WTC11 (cell line): ENCODE data around the gene ABR. TPM values are rescaled to one million over a fixed set of nuclear protein-coding genes. Genes with fewer than 3 reads are reported as not detected.

Source experiments
- ATAC-seq: fragments of 200-7000 bp; cut with Tn5 transposase; 2 replicates; pipeline ENCODE4 v1.10.0; 2021; ENCODE audit warnings: mild to moderate bottlenecking, moderate library complexity
- CTCF ChIA-PET: fragments of 300-600 bp; sonication (Branson Sonifier 250); formaldehyde crosslinking; loops from one replicate; lab custom pipeline; 2021; ENCODE audit warnings: antibody characterized with exemption; lab: Charles Lee
- POLR2A ChIA-PET: fragments of 350-600 bp; sonication (Branson Sonifier 250); formaldehyde crosslinking; loops from one replicate; lab custom pipeline; 2021; ENCODE audit warnings: antibody characterized with exemption; lab: Charles Lee
- DNase-seq: peaks from one replicate; pipeline ENCODE4 v3.0.0; 2021; ENCODE audit warnings: low spot score
- H3K27ac Mint-ChIP-seq: 2 replicates; pipeline ENCODE4 v1.8.0; 2021; ENCODE audit warnings: mixed read lengths
- H3K27me3 Mint-ChIP-seq: 2 replicates; pipeline ENCODE4 v1.8.0; 2021; ENCODE audit warnings: low read depth, mild to moderate bottlenecking, moderate library complexity, mixed read lengths
- H3K36me3 Mint-ChIP-seq: 2 replicates; pipeline ENCODE4 v1.8.0; 2021; ENCODE audit warnings: mixed read lengths
- H3K4me1 Mint-ChIP-seq: 2 replicates; pipeline ENCODE4 v1.8.0; 2022; ENCODE audit warnings: mixed read lengths
- H3K4me3 Mint-ChIP-seq: 2 replicates; pipeline ENCODE4 v1.8.0; 2021; ENCODE audit warnings: mild to moderate bottlenecking, moderate library complexity, mixed read lengths
- H3K9me3 Mint-ChIP-seq: 2 replicates; pipeline ENCODE4 v1.8.0; 2021; ENCODE audit warnings: mixed read lengths
- ATF1 ChIP-seq: sonication (generic); formaldehyde crosslinking; IDR thresholded peaks from 2 replicates; pipeline ENCODE4 v1.8.1; 2023; ENCODE audit warnings: mild to moderate bottlenecking, moderate library complexity, missing genetic modification reagents
- ATF6 ChIP-seq: sonication (generic); formaldehyde crosslinking; IDR thresholded peaks from 2 replicates; pipeline ENCODE4 v1.8.1; 2023; ENCODE audit warnings: mild to moderate bottlenecking, missing genetic modification reagents
- CREM ChIP-seq: sonication (generic); formaldehyde crosslinking; IDR thresholded peaks from 2 replicates; pipeline ENCODE4 v1.8.1; 2022; ENCODE audit warnings: mild to moderate bottlenecking, missing genetic modification reagents, moderate library complexity
- ESRRA ChIP-seq: sonication (generic); formaldehyde crosslinking; IDR thresholded peaks from 2 replicates; pipeline ENCODE4 v1.8.1; 2022; ENCODE audit warnings: mild to moderate bottlenecking, missing genetic modification reagents, borderline replicate concordance
- ETV6 ChIP-seq: sonication (generic); formaldehyde crosslinking; IDR thresholded peaks from 2 replicates; pipeline ENCODE4 v1.8.1; 2022; ENCODE audit warnings: mild to moderate bottlenecking, missing genetic modification reagents
- FOXJ3 ChIP-seq: sonication (generic); formaldehyde crosslinking; IDR thresholded peaks from 2 replicates; pipeline ENCODE4 v1.9.0; 2021; ENCODE audit warnings: missing genetic modification reagents, mild to moderate bottlenecking, borderline replicate concordance
- FOXP1 ChIP-seq: sonication (generic); formaldehyde crosslinking; IDR thresholded peaks from 2 replicates; pipeline ENCODE4 v1.8.0; 2022; ENCODE audit warnings: missing genetic modification reagents, mild to moderate bottlenecking, moderate library complexity, borderline replicate concordance
- HMGA2 ChIP-seq: fragments of 250-450 bp; sonication (Bioruptor Pico); IDR thresholded peaks from 2 replicates; pipeline ENCODE4 v1.4.0; 2021; ENCODE audit warnings: mild to moderate bottlenecking, moderate library complexity
- IRF1 ChIP-seq: sonication (generic); formaldehyde crosslinking; IDR thresholded peaks from 2 replicates; pipeline ENCODE4 v1.8.0; 2023; ENCODE audit warnings: missing genetic modification reagents
- KAT7 ChIP-seq: sonication (generic); formaldehyde crosslinking; IDR thresholded peaks from 2 replicates; pipeline ENCODE4 v1.8.1; 2023; ENCODE audit warnings: missing genetic modification reagents, mild to moderate bottlenecking, borderline replicate concordance
- NFATC4 ChIP-seq: fragments of 250-450 bp; sonication (Bioruptor Pico); IDR thresholded peaks from 2 replicates; pipeline ENCODE4 v1.9.0; 2021; ENCODE audit warnings: mild to moderate bottlenecking
- NR2C2 ChIP-seq: sonication (generic); formaldehyde crosslinking; IDR thresholded peaks from 2 replicates; pipeline ENCODE4 v1.8.0; 2022; ENCODE audit warnings: mild to moderate bottlenecking, missing genetic modification reagents
- OVOL2 ChIP-seq: fragments of 250-450 bp; sonication (Bioruptor Pico); IDR thresholded peaks from 2 replicates; pipeline ENCODE4 v1.9.0; 2021; ENCODE audit warnings: mild to moderate bottlenecking, borderline replicate concordance
- TEAD4 ChIP-seq: sonication (generic); formaldehyde crosslinking; IDR thresholded peaks from 2 replicates; pipeline ENCODE4 v1.8.0; 2022; ENCODE audit warnings: mild to moderate bottlenecking, missing genetic modification reagents
- ZBTB21 ChIP-seq: sonication (generic); formaldehyde crosslinking; IDR thresholded peaks from 2 replicates; pipeline ENCODE4 v1.8.1; 2023; ENCODE audit warnings: mild to moderate bottlenecking, missing genetic modification reagents, borderline replicate concordance
- ZNF121 ChIP-seq: sonication (generic); formaldehyde crosslinking; IDR thresholded peaks from 2 replicates; pipeline ENCODE4 v1.8.0; 2023; ENCODE audit warnings: missing genetic modification reagents
- ZNF232 ChIP-seq: sonication (generic); formaldehyde crosslinking; IDR thresholded peaks from 2 replicates; pipeline ENCODE4 v1.8.0; 2022; ENCODE audit warnings: mild to moderate bottlenecking, missing genetic modification reagents
- ZNF317 ChIP-seq: sonication (generic); formaldehyde crosslinking; IDR thresholded peaks from 2 replicates; pipeline ENCODE4 v1.8.1; 2023; ENCODE audit warnings: low read depth, mild to moderate bottlenecking, moderate library complexity, missing genetic modification reagents, borderline replicate concordance
- ZSCAN18 ChIP-seq: fragments of 250-450 bp; sonication (Bioruptor Pico); IDR thresholded peaks from 2 replicates; pipeline ENCODE4 v2.1.2; 2022; ENCODE audit warnings: mild to moderate bottlenecking, moderate library complexity
- total RNA-seq: library from RNA; stranded (reverse); gene quantifications from 3 replicates; pipeline ENCODE4 v1.2.3, GENCODE V29; 2021
- TF ChIP-seq, protein P1 (sequence below): sonication (generic); formaldehyde crosslinking; IDR thresholded peaks from 2 replicates; pipeline ENCODE4 v1.8.1; 2022; ENCODE audit warnings: mild to moderate bottlenecking, moderate library complexity, missing genetic modification reagents
- TF ChIP-seq, protein P2 (sequence below): sonication (generic); formaldehyde crosslinking; IDR thresholded peaks from 2 replicates; pipeline ENCODE4 v1.8.1; 2023; ENCODE audit warnings: mild to moderate bottlenecking, missing genetic modification reagents, moderate library complexity
- TF ChIP-seq, protein P3 (sequence below): sonication (generic); formaldehyde crosslinking; IDR thresholded peaks from 2 replicates; pipeline ENCODE4 v1.8.0; 2022; ENCODE audit warnings: mild to moderate bottlenecking, missing genetic modification reagents
- TF ChIP-seq, protein P4 (sequence below): sonication (generic); formaldehyde crosslinking; IDR thresholded peaks from 2 replicates; pipeline ENCODE4 v1.8.1; 2022; ENCODE audit warnings: low read depth, mild to moderate bottlenecking, moderate library complexity, missing genetic modification reagents, borderline replicate concordance

The ABR gene
- total RNA-seq, 1 experiment from 2014 or later: 38.0 TPM

DNA sequence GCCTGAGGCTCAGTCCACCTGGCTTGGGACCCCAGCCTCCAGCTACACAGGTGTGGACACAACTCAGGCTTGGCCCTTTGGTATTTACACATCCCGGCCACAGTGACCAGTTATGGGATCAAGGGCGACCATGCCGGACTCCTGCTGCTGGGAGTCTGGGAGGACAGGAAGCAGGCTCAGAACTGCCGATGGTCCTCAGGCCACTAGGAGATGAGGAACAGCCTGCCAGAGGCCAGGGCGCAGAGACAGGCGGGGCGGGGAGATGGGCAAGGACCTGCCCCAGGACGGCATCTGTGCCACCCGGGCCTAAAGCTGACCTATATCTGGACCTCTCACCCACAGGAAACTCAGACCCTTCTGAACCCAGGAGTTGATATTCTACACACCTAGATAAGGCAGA, 212.7 kb downstream of the ABR start:
- Mint-ChIP-seq H3K36me3 (peaks cover 13% of the 10 kb centered on the region), H3K27ac (no peak overlapping the region; the same call in none of the 2 replicates), H3K9me3 (peaks cover 8% of the 10 kb centered on the region), H3K4me1 (peaks cover 89% of the 10 kb centered on the region), H3K27me3 (no peaks in the 10 kb centered on the region), H3K4me3 (no peak overlapping the region)
- ChIA-PET POLR2A (no interaction called here), CTCF (interaction anchor here (1.5 kb wide), 1 partner anchor 29 kb away, joined by 5 read pairs; the partner anchor contains the start of gene TIMM22)
- no peak for ATAC-seq
- no peak for TF ChIP-seq HMGA2 (CRISPR knock-in tag)
- no peak for TF ChIP-seq FOXP1 (CRISPR knock-in tag)
- TF ChIP-seq OVOL2 (CRISPR knock-in tag): no peak
- 0 out of 2 replicates have a peak, but pooled peaks have one; percentile 6 for TF ChIP-seq IRF1 (CRISPR knock-in tag)
- TF ChIP-seq, protein P1, sequence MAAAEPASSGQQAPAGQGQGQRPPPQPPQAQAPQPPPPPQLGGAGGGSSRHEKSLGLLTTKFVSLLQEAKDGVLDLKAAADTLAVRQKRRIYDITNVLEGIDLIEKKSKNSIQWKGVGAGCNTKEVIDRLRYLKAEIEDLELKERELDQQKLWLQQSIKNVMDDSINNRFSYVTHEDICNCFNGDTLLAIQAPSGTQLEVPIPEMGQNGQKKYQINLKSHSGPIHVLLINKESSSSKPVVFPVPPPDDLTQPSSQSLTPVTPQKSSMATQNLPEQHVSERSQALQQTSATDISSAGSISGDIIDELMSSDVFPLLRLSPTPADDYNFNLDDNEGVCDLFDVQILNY (CRISPR knock-in tag): no peak
- TF ChIP-seq ZSCAN18 (CRISPR knock-in tag): no peak
- no peak for TF ChIP-seq KAT7 (CRISPR knock-in tag)
- DNase-seq: no peak

GRCh38 chr17:965311-965989, 214.3 kb downstream of the ABR start:
- H3K4me1 Mint-ChIP-seq: peaks cover 85% of the 10 kb centered on the region
- H3K9me3 Mint-ChIP-seq: peaks cover 8% of the 10 kb centered on the region
- TF ChIP-seq ESRRA (CRISPR knock-in tag) (no peak), ZNF317 (no peak), NR2C2 (CRISPR knock-in tag) (no peak), NFATC4 (CRISPR knock-in tag) (no peak)
- TF ChIP-seq, protein P2, sequence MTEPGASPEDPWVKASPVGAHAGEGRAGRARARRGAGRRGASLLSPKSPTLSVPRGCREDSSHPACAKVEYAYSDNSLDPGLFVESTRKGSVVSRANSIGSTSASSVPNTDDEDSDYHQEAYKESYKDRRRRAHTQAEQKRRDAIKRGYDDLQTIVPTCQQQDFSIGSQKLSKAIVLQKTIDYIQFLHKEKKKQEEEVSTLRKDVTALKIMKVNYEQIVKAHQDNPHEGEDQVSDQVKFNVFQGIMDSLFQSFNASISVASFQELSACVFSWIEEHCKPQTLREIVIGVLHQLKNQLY (CRISPR knock-in tag): no peak
- TF ChIP-seq, all 79 proteins: peak for 0
- Mint-ChIP-seq H3K36me3 (peaks cover 13% of the 10 kb centered on the region), H3K4me3 (no peak overlapping the region), H3K27ac (peak overlapping the region; percentile 46), H3K27me3 (no peaks in the 10 kb centered on the region)
- DNase-seq: no peak
- POLR2A ChIA-PET: interaction anchor here (1.2 kb wide), 2 partner anchors 9 to 14 kb away, joined by 3 to 6 read pairs; no protein-coding TSS in a partner anchor
- ATAC-seq: peak; percentile 8; the same call in 1 of the 2 replicates
- CTCF ChIA-PET: interaction anchor here (0.7 to 2.0 kb wide), 10 partner anchors 8 to 170 kb away, joined by 3 to 7 read pairs (median 4); partner anchors contain the start of genes NXN and TIMM22

DNA sequence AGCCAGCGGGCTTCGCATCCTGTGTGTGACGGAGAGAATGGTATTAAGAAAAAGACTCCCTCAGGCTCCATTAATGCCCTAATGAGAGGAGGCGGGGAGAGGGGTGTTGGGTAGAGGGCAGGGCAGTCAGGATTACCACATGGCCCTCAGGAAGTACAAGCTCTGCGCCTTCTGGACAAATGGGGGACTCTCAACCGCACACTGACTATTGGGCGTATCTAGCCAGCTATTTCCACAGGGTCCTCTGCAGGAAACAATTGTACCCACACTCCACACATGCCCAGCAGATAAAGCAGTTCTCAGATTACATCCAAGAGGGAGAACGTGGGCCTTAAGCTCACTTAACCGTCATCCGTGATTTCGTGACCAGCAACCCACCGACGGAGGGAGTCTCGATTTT, 214.9 kb downstream of the ABR start:
- H3K27ac Mint-ChIP-seq: peak overlapping the region; percentile 57
- H3K4me1 Mint-ChIP-seq: peaks cover 79% of the 10 kb centered on the region
- no peaks in the 10 kb centered on the region for H3K27me3 Mint-ChIP-seq
- H3K36me3 Mint-ChIP-seq: peaks cover 13% of the 10 kb centered on the region
- DNase-seq (no peak), ATAC-seq (peak; percentile 29; the same call in 1 of the 2 replicates)
- ChIA-PET POLR2A (no interaction called here), CTCF (interaction anchor here (0.7 to 2.0 kb wide), 9 partner anchors 8 to 170 kb away, joined by 3 to 7 read pairs (median 4); partner anchors contain the start of genes NXN and TIMM22)
- H3K9me3 Mint-ChIP-seq: peaks cover 8% of the 10 kb centered on the region
- no peak overlapping the region for H3K4me3 Mint-ChIP-seq
- TF ChIP-seq ATF1 (CRISPR knock-in tag) (no peak), CREM (CRISPR knock-in tag) (no peak), ZBTB21 (CRISPR knock-in tag) (no peak), FOXJ3 (CRISPR knock-in tag) (no peak), TEAD4 (CRISPR knock-in tag) (no peak), ZNF121 (CRISPR knock-in tag) (no peak), ETV6 (CRISPR knock-in tag) (no peak), ATF6 (CRISPR knock-in tag) (no peak), ZNF232 (CRISPR knock-in tag) (no peak)
- TF ChIP-seq, protein P3, sequence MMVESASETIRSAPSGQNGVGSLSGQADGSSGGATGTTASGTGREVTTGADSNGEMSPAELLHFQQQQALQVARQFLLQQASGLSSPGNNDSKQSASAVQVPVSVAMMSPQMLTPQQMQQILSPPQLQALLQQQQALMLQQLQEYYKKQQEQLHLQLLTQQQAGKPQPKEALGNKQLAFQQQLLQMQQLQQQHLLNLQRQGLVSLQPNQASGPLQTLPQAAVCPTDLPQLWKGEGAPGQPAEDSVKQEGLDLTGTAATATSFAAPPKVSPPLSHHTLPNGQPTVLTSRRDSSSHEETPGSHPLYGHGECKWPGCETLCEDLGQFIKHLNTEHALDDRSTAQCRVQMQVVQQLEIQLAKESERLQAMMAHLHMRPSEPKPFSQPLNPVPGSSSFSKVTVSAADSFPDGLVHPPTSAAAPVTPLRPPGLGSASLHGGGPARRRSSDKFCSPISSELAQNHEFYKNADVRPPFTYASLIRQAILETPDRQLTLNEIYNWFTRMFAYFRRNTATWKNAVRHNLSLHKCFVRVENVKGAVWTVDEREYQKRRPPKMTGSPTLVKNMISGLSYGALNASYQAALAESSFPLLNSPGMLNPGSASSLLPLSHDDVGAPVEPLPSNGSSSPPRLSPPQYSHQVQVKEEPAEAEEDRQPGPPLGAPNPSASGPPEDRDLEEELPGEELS (CRISPR knock-in tag): no peak
- TF ChIP-seq, protein P4, sequence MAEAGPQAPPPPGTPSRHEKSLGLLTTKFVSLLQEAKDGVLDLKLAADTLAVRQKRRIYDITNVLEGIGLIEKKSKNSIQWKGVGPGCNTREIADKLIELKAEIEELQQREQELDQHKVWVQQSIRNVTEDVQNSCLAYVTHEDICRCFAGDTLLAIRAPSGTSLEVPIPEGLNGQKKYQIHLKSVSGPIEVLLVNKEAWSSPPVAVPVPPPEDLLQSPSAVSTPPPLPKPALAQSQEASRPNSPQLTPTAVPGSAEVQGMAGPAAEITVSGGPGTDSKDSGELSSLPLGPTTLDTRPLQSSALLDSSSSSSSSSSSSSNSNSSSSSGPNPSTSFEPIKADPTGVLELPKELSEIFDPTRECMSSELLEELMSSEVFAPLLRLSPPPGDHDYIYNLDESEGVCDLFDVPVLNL: no peak
